ENCODE data around the gene IL37. TPM values are rescaled to one million over a fixed set of nuclear protein-coding genes. Genes with fewer than 3 reads are reported as not detected.

The IL37 gene
- total RNA-seq, 2 donors from 2014 or later = not detected

GRCh38 chr2:112947374-112947773, 36.4 kb downstream of the IL37 start:
- no peak overlapping the region for H3K27ac Mint-ChIP-seq
- Histone ChIP-seq H3K9me3 (ENCODE audit: control insufficient read depth, low read length) (peaks cover 33% of the 10 kb centered on the region), H3K27ac (ENCODE audit: low read depth, low read length) (no peak overlapping the region), H3K9ac (ENCODE audit: extremely low read depth, low read length, poor library complexity, severe bottlenecking) (no peak overlapping the region), H3K4me1 (ENCODE audit: control insufficient read depth, insufficient read depth, low read length) (no peaks in the 10 kb centered on the region), H3K4me3 (ENCODE audit: low read length) (no peak overlapping the region), H3K27me3 (ENCODE audit: control insufficient read depth, insufficient read depth, low read length, poor library complexity, severe bottlenecking) (peaks cover 28% of the 10 kb centered on the region), H3K36me3 (ENCODE audit: control insufficient read depth, insufficient read depth, low read length) (no peaks in the 10 kb centered on the region)
- no peak for DNase-seq
- TF ChIP-seq, protein P1, sequence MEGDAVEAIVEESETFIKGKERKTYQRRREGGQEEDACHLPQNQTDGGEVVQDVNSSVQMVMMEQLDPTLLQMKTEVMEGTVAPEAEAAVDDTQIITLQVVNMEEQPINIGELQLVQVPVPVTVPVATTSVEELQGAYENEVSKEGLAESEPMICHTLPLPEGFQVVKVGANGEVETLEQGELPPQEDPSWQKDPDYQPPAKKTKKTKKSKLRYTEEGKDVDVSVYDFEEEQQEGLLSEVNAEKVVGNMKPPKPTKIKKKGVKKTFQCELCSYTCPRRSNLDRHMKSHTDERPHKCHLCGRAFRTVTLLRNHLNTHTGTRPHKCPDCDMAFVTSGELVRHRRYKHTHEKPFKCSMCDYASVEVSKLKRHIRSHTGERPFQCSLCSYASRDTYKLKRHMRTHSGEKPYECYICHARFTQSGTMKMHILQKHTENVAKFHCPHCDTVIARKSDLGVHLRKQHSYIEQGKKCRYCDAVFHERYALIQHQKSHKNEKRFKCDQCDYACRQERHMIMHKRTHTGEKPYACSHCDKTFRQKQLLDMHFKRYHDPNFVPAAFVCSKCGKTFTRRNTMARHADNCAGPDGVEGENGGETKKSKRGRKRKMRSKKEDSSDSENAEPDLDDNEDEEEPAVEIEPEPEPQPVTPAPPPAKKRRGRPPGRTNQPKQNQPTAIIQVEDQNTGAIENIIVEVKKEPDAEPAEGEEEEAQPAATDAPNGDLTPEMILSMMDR (conservative IDR thresholded peaks at IDR 0.05) = no peak
- peaks cover 7% of the 10 kb centered on the region for H3K9me3 Mint-ChIP-seq
- no peaks in the 10 kb centered on the region for H3K36me3 Mint-ChIP-seq (ENCODE audit: low read depth)
- H3K27me3 Mint-ChIP-seq (ENCODE audit: insufficient read depth) = peaks cover 11% of the 10 kb centered on the region
- no peaks in the 10 kb centered on the region for H3K4me1 Mint-ChIP-seq
- WGBS, 2 experiments (ENCODE audit: insufficient coverage in 1 of 2, insufficient read length in 1 of 2) = 57% methylated on average over 2 of the region's 2 CpGs
- H3K4me3 Mint-ChIP-seq = no peak overlapping the region

DNA sequence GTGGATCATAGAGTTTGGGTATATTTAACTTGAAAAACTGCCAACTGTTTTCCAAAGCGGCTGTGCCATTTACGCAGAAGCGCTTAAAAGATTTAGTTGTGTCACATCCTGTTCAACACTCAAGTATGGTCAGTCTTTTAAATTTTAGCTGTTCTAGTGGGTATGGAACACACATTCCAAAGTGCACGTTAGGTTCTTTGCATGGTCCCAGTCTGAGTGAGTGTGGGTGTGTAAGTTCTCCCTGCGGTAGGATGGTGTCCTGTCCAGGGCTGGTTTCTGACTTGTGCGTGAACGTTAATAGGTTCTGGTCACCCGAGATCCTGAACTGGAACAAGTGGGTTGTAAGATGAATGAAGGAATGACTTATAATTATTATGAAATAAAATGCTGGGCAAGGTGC, 38.5 kb downstream of the IL37 start:
- Histone ChIP-seq H3K27ac (ENCODE audit: low read depth, low read length) (no peak overlapping the region), H3K36me3 (ENCODE audit: control insufficient read depth, insufficient read depth, low read length) (no peaks in the 10 kb centered on the region), H3K9me3 (ENCODE audit: control insufficient read depth, low read length) (peaks cover 33% of the 10 kb centered on the region), H3K9ac (ENCODE audit: extremely low read depth, low read length, poor library complexity, severe bottlenecking) (no peak overlapping the region), H3K27me3 (ENCODE audit: control insufficient read depth, insufficient read depth, low read length, poor library complexity, severe bottlenecking) (peaks cover 28% of the 10 kb centered on the region), H3K4me3 (ENCODE audit: low read length) (no peak overlapping the region), H3K4me1 (ENCODE audit: control insufficient read depth, insufficient read depth, low read length) (no peaks in the 10 kb centered on the region)
- 84% methylated on average over 6 to 8 of the region's 8 CpGs for WGBS, 2 experiments (ENCODE audit: insufficient coverage in 1 of 2, insufficient read length in 1 of 2)
- H3K36me3 Mint-ChIP-seq (ENCODE audit: low read depth) = no peaks in the 10 kb centered on the region
- no peak overlapping the region for H3K27ac Mint-ChIP-seq
- H3K9me3 Mint-ChIP-seq = peaks cover 7% of the 10 kb centered on the region
- DNase-seq = no peak
- H3K4me1 Mint-ChIP-seq = no peaks in the 10 kb centered on the region
- H3K27me3 Mint-ChIP-seq (ENCODE audit: insufficient read depth) = peaks cover 11% of the 10 kb centered on the region
- H3K4me3 Mint-ChIP-seq = no peak overlapping the region
- TF ChIP-seq, protein P1 (conservative IDR thresholded peaks at IDR 0.05) = no peak

DNA sequence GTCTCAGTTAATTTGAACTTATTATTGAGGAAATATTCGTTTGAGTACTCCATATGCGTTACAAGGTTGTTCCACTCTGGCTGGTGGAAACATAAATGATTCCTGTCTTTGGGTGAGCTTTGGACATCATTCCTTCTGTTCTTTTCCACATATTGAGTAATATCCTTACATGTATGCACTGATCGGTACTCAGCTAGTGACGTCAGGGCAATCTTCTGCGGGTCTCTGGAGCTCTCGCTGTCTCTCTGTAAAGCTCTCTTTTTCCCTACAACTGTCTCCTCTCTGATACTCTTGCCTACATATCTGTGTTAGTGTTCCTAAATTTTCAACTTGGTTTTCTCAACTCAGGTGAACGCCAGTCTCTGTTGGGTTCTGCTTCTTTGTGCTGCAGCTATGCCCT, 43.4 kb downstream of the IL37 start:
- Histone ChIP-seq H3K27ac (ENCODE audit: low read depth, low read length) (no peak overlapping the region), H3K27me3 (ENCODE audit: control insufficient read depth, insufficient read depth, low read length, poor library complexity, severe bottlenecking) (peaks cover 28% of the 10 kb centered on the region), H3K4me3 (ENCODE audit: low read length) (no peak overlapping the region), H3K36me3 (ENCODE audit: control insufficient read depth, insufficient read depth, low read length) (no peaks in the 10 kb centered on the region), H3K4me1 (ENCODE audit: control insufficient read depth, insufficient read depth, low read length) (no peaks in the 10 kb centered on the region), H3K9ac (ENCODE audit: extremely low read depth, low read length, poor library complexity, severe bottlenecking) (no peak overlapping the region), H3K9me3 (ENCODE audit: control insufficient read depth, low read length) (no peaks in the 10 kb centered on the region)
- Mint-ChIP-seq H3K4me1 (no peaks in the 10 kb centered on the region), H3K27ac (no peak overlapping the region), H3K36me3 (ENCODE audit: low read depth) (no peaks in the 10 kb centered on the region), H3K9me3 (peaks cover 7% of the 10 kb centered on the region), H3K4me3 (no peak overlapping the region), H3K27me3 (ENCODE audit: insufficient read depth) (peaks cover 5% of the 10 kb centered on the region)
- DNase-seq = no peak
- TF ChIP-seq, protein P1 (conservative IDR thresholded peaks at IDR 0.05) = no peak
- 91 to 97% methylated on average over 7 of the region's 7 CpGs for WGBS, 2 experiments (ENCODE audit: insufficient coverage in 1 of 2, insufficient read length in 1 of 2)
